HepG2 (cell line): Measurements from ENCODE around the gene DOK1. TPM values are rescaled to one million over a fixed set of nuclear protein-coding genes. Genes with fewer than 3 reads are reported as not detected.

Experiments used
- CEBPG ChIP-seq: IDR thresholded peaks from 2 replicates; pipeline ENCODE4 v1.6.1; 2016
- GFI1 ChIP-seq: sonication (generic); formaldehyde crosslinking; IDR thresholded peaks from 2 replicates; pipeline ENCODE4 v1.5.0; 2020; ENCODE audit warnings: missing genetic modification reagents, mild to moderate bottlenecking, borderline replicate concordance
- KDM6A ChIP-seq: IDR thresholded peaks from 2 replicates; pipeline ENCODE4 v1.6.1; 2016; ENCODE audit warnings: low read depth
- MTA1 ChIP-seq: sonication (generic); formaldehyde crosslinking; IDR thresholded peaks from 2 replicates; pipeline ENCODE4 v1.4.0; 2020; ENCODE audit warnings: missing genetic modification reagents, mild to moderate bottlenecking, borderline replicate concordance
- NCOA2 ChIP-seq: sonication (generic); formaldehyde crosslinking; IDR thresholded peaks from 2 replicates; pipeline ENCODE4 v1.8.0; 2022; ENCODE audit warnings: inconsistent platforms
- NFIC ChIP-seq: IDR thresholded peaks from 2 replicates; pipeline ENCODE4 v1.6.1; 2012; ENCODE audit warnings: mild to moderate bottlenecking, low read length, inconsistent platforms
- SMC3 ChIP-seq: IDR thresholded peaks from 2 replicates; pipeline ENCODE4 v1.6.1; 2011; ENCODE audit warnings: low read length, improper control_type of control experiment
- SP1 ChIP-seq, 2 experiments: fragments of 450-650 bp in 1 of 2; sonication (generic) in 1 of 2; formaldehyde crosslinking in 1 of 2; IDR thresholded peaks; 2 replicates each; pipeline versions ENCODE4 v1.4.0 to v1.6.1; 2016 to 2020; ENCODE audit warnings: missing genetic modification reagents in 1 of 2
- SRSF9 ChIP-seq: fragments of 200-400 bp; formaldehyde crosslinking; IDR thresholded peaks from 2 replicates; pipeline ENCODE4 v1.6.1; 2018; ENCODE audit warnings: borderline replicate concordance, mild to moderate bottlenecking, low read depth, low read length; ENCODE audit not compliant: insufficient read depth, poor library complexity, severe bottlenecking
- SUZ12 ChIP-seq: fragments of 150-350 bp; IDR thresholded peaks from 2 replicates; pipeline ENCODE4 v1.6.1; 2014; ENCODE audit warnings: low read depth, low read length
- TARDBP ChIP-seq: sonication (generic); formaldehyde crosslinking; IDR thresholded peaks from 2 replicates; pipeline ENCODE4 v1.8.0; 2022; ENCODE audit warnings: mild to moderate bottlenecking, missing genetic modification reagents
- TBL1XR1 ChIP-seq: fragments of 150-350 bp; IDR thresholded peaks from 2 replicates; pipeline ENCODE4 v1.6.1; 2014; ENCODE audit warnings: borderline replicate concordance, low read length; ENCODE audit not compliant: partially characterized antibody
- ZBTB38 ChIP-seq: sonication (generic); formaldehyde crosslinking; IDR thresholded peaks from 2 replicates; pipeline ENCODE4 v1.5.1; 2020; ENCODE audit warnings: mild to moderate bottlenecking, missing genetic modification reagents
- ZBTB42 ChIP-seq: sonication (generic); formaldehyde crosslinking; IDR thresholded peaks from 2 replicates; pipeline ENCODE4 v1.5.0; 2020; ENCODE audit warnings: mild to moderate bottlenecking, missing genetic modification reagents
- ZEB1 ChIP-seq: IDR thresholded peaks from 2 replicates; pipeline ENCODE4 v1.6.1; 2012; ENCODE audit warnings: mild to moderate bottlenecking, low read depth, inconsistent platforms; ENCODE audit not compliant: insufficient replicate concordance
- ZFP82 ChIP-seq: sonication (generic); formaldehyde crosslinking; IDR thresholded peaks from 2 replicates; pipeline ENCODE4 v1.5.1; 2020; ENCODE audit warnings: mild to moderate bottlenecking, missing genetic modification reagents, borderline replicate concordance
- ZNF138 ChIP-seq: sonication (generic); formaldehyde crosslinking; IDR thresholded peaks from 2 replicates; pipeline ENCODE4 v1.5.0; 2020; ENCODE audit warnings: mild to moderate bottlenecking, low read depth, missing genetic modification reagents
- ZNF317 ChIP-seq: sonication (generic); formaldehyde crosslinking; IDR thresholded peaks from 2 replicates; pipeline ENCODE4 v1.5.0; 2020; ENCODE audit warnings: mild to moderate bottlenecking, missing genetic modification reagents
- polyA plus RNA-seq, 8 experiments: library from polyadenylated mRNA; depleted of rRNA in 3 of 8; stranded (reverse) in 7 of 8; unstranded in 1 of 8; fragments of >200 nt; fragmentation: Illumina TruSeq in 4 of 8; extraction: Trizol in 4 of 8; gene quantifications; 2 replicates each; pipeline versions ENCODE4 v1.2.1 to v1.2.3, GENCODE V29; 2011 to 2016; ENCODE audit warnings: low read depth in 4 of 8, missing spikeins in 1 of 8, mixed read lengths in 1 of 8; ENCODE audit not compliant: insufficient read depth in 1 of 8
- total RNA-seq, 5 experiments: library from RNA; depleted of rRNA; stranded (reverse); fragments of >200 nt; fragmentation: Illumina TruSeq; extraction: Trizol; gene quantifications; 2 replicates each; pipeline ENCODE4 v1.2.3, GENCODE V29; 2016; ENCODE audit warnings: low read depth in 1 of 5
- TF ChIP-seq, protein P1 (sequence below): IDR thresholded peaks from 2 replicates; pipeline ENCODE4 v1.6.1; 2016; ENCODE audit warnings: missing compliant biosample characterization, missing genetic modification reagents, borderline replicate concordance
- TF ChIP-seq, protein P2 (sequence below): sonication (generic); formaldehyde crosslinking; IDR thresholded peaks from 2 replicates; pipeline ENCODE4 v1.4.0; 2020; ENCODE audit warnings: missing genetic modification reagents, mild to moderate bottlenecking, borderline replicate concordance
- TF ChIP-seq, protein P3 (sequence below): sonication (generic); formaldehyde crosslinking; IDR thresholded peaks from 2 replicates; pipeline ENCODE4 v1.9.0; 2021; ENCODE audit warnings: missing genetic modification reagents, borderline replicate concordance

The DOK1 gene
- total and polyA plus RNA-seq, 2 of the 13 experiments (the other 11 are each of a cell fraction or from before 2014, with no cell fraction given): 0.53 to 0.74 TPM

DNA sequence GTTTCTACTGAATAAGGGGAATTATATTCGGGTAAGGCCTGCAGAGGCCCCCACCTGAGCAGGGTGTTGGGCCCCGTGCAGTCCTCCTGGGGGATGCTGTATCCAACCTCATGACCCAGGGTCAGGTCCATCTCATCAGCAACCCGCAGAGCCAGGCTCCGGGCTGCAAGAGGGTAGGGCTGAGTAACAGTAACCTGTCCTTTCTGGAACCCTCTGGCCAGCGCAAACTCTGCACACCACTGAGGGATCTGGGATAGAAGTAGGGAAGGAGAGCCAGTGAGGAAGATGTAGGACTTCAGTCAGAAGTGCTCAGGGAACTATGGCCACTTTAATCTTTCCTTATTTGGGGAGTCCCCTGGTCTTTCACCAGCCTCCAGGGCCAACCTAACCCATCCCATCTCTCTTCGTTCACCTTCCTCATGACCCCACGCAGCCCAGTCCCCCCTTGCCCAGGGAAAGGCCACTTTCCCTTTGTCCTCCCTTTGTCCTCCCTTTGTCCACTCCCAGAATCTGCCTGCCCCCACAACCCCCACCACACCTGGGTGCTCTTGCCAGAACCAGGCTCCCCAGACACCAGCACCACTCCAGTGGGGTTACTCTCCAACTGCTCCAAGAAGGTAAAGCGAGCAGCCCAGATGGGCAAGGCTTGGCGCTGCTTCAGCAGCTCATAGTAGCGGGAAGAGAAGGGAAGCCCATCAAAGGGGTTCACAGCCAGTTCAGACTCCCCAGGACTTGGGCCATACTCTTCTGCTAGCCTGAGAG lies 29.4 kb upstream of the DOK1 start (continued):
- TF ChIP-seq, protein P1, sequence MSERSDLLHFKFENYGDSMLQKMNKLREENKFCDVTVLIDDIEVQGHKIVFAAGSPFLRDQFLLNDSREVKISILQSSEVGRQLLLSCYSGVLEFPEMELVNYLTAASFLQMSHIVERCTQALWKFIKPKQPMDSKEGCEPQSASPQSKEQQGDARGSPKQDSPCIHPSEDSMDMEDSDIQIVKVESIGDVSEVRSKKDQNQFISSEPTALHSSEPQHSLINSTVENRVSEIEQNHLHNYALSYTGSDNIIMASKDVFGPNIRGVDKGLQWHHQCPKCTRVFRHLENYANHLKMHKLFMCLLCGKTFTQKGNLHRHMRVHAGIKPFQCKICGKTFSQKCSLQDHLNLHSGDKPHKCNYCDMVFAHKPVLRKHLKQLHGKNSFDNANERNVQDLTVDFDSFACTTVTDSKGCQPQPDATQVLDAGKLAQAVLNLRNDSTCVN (CRISPR knock-in tag): no peak
- no peak for TF ChIP-seq GFI1
- no peak for TF ChIP-seq ZEB1
- peak; percentile 61; the same call in 1 of the 2 replicates for TF ChIP-seq MTA1
- TF ChIP-seq CEBPG: no peak
- TF ChIP-seq, protein P2, sequence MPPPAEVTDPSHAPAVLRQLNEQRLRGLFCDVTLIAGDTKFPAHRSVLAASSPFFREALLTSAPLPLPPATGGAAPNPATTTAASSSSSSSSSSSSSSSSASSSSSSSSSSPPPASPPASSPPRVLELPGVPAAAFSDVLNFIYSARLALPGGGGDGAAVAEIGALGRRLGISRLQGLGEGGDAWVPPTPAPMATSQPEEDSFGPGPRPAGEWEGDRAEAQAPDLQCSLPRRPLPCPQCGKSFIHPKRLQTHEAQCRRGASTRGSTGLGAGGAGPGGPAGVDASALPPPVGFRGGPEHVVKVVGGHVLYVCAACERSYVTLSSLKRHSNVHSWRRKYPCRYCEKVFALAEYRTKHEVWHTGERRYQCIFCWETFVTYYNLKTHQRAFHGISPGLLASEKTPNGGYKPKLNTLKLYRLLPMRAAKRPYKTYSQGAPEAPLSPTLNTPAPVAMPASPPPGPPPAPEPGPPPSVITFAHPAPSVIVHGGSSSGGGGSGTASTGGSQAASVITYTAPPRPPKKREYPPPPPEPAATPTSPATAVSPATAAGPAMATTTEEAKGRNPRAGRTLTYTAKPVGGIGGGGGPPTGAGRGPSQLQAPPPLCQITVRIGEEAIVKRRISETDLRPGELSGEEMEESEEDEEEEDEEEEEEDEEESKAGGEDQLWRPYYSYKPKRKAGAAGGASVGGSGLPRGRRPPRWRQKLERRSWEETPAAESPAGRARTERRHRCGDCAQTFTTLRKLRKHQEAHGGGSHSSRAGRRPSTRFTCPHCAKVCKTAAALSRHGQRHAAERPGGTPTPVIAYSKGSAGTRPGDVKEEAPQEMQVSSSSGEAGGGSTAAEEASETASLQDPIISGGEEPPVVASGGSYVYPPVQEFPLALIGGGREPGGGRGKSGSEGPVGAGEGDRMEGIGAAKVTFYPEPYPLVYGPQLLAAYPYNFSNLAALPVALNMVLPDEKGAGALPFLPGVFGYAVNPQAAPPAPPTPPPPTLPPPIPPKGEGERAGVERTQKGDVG (CRISPR knock-in tag): no peak
- TF ChIP-seq SUZ12: no peak
- no peak for TF ChIP-seq SRSF9
- TF ChIP-seq NCOA2 (CRISPR knock-in tag): no peak
- TF ChIP-seq KDM6A (CRISPR knock-in tag): no peak
- TF ChIP-seq, protein P3, sequence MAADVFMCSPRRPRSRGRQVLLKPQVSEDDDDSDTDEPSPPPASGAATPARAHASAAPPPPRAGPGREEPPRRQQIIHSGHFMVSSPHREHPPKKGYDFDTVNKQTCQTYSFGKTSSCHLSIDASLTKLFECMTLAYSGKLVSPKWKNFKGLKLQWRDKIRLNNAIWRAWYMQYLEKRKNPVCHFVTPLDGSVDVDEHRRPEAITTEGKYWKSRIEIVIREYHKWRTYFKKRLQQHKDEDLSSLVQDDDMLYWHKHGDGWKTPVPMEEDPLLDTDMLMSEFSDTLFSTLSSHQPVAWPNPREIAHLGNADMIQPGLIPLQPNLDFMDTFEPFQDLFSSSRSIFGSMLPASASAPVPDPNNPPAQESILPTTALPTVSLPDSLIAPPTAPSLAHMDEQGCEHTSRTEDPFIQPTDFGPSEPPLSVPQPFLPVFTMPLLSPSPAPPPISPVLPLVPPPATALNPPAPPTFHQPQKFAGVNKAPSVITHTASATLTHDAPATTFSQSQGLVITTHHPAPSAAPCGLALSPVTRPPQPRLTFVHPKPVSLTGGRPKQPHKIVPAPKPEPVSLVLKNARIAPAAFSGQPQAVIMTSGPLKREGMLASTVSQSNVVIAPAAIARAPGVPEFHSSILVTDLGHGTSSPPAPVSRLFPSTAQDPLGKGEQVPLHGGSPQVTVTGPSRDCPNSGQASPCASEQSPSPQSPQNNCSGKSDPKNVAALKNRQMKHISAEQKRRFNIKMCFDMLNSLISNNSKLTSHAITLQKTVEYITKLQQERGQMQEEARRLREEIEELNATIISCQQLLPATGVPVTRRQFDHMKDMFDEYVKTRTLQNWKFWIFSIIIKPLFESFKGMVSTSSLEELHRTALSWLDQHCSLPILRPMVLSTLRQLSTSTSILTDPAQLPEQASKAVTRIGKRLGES (CRISPR knock-in tag): no peak
- TF ChIP-seq TBL1XR1: no peak
- no peak for TF ChIP-seq SMC3
- TF ChIP-seq SP1 (IDR thresholded peaks at IDR 0.05): no peak
- TF ChIP-seq SP1 (CRISPR knock-in tag; IDR thresholded peaks at IDR 0.05): no peak; the same call in 1 of the 2 replicates
- TF ChIP-seq ZNF138 (CRISPR knock-in tag): no peak
- TF ChIP-seq NFIC: no peak
- no peak for TF ChIP-seq ZFP82 (CRISPR knock-in tag)
- TF ChIP-seq ZNF317 (CRISPR knock-in tag): no peak
- no peak for TF ChIP-seq TARDBP (CRISPR knock-in tag)
- TF ChIP-seq ZBTB42: no peak
- peak; percentile 78 for TF ChIP-seq ZBTB38 (CRISPR knock-in tag)
